ENCODE results near the gene CYP4Z1.

DNA sequence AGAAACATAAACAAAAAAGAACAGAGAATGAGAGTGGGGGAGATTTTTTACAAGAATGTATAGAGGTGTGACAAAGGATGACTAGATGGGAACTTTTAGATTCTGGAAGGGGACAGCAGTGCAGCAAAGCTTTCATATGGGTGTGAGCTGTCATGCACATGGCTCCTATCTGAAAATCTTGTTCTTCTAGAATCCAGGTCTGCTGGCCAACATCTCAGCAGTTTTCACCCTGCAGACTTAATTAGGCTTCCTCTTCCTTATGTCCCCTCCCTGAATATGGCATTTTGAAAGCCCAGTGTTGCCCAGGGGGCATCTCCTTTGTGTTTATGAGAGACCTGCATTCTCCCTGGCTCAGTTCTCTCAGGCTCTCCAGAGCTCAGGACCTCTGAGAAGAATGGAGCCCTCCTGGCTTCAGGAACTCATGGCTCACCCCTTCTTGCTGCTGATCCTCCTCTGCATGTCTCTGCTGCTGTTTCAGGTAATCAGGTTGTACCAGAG lies at the start of gene CYP4Z1:
- no peak for TF ChIP-seq CTCF (IDR thresholded peaks at IDR 0.05; ENCODE audit: insufficient read depth, low read length, poor library complexity, severe bottlenecking)
- no peak for TF ChIP-seq EZH2phosphoT487 (conservative IDR thresholded peaks at IDR 0.05; ENCODE audit: low read length)

Data from SU-DHL-6 (cell line).